HG02970 (cell line): ENCODE measurements around the gene TRIM44.
"Not testable (repeated sequence)": the region's sequence is repeated elsewhere in the genome, so short reads cannot be mapped to it uniquely, and the experiment has no call there.

Source experiments
- ATAC-seq: cut with Tn5 transposase; IDR thresholded peaks from one replicate; pipeline ENCODE4 v1.9.1; 2021; ENCODE audit warnings: mild to moderate bottlenecking, moderate library complexity, moderate number of reproducible peaks; ENCODE audit not compliant: unreplicated experiment, low FRiP score

Gene TRIM44

GRCh38 chr11:35714882-35715627 lies 52.5 kb downstream of the TRIM44 start:
- peak; percentile 91 for ATAC-seq

GRCh38 chr11:35715677-35716076 lies 53.1 kb downstream of the TRIM44 start:
- ATAC-seq = not testable (repeated sequence)

GRCh38 chr11:35717043-35717442 lies 54.5 kb downstream of the TRIM44 start:
- ATAC-seq = no peak

- no peak for ATAC-seq
Measured at GRCh38 chr11:35717520-35717919, 54.9 kb downstream of the TRIM44 start.

- no peak for ATAC-seq
Measured at GRCh38 chr11:35721651-35722282, 59.2 kb downstream of the TRIM44 start.

GRCh38 chr11:35722641-35723040 lies 60.1 kb downstream of the TRIM44 start:
- ATAC-seq = no peak

- ATAC-seq = no peak
Measured at GRCh38 chr11:35723493-35723892, 60.9 kb downstream of the TRIM44 start.

- peak; percentile 56 for ATAC-seq
Measured at GRCh38 chr11:35723913-35724312, 61.3 kb downstream of the TRIM44 start.

GRCh38 chr11:35725885-35726284 lies 63.3 kb downstream of the TRIM44 start:
- no peak for ATAC-seq

- ATAC-seq = no peak
Measured at GRCh38 chr11:35727140-35727539, 64.6 kb downstream of the TRIM44 start.

- ATAC-seq = no peak
Measured at GRCh38 chr11:35730254-35730653, 67.7 kb downstream of the TRIM44 start.

- no peak for ATAC-seq
Measured at GRCh38 chr11:35734669-35735410, 72.3 kb downstream of the TRIM44 start.

- ATAC-seq = no peak
Measured at GRCh38 chr11:35735411-35735810, 72.8 kb downstream of the TRIM44 start.

- no peak for ATAC-seq
Measured at GRCh38 chr11:35735903-35736302, 73.3 kb downstream of the TRIM44 start.

- no peak for ATAC-seq
Measured at GRCh38 chr11:35736952-35737351, 74.4 kb downstream of the TRIM44 start.

- ATAC-seq = no peak
Measured at GRCh38 chr11:35740061-35740799, 77.7 kb downstream of the TRIM44 start.

GRCh38 chr11:35742707-35743454 lies 80.3 kb downstream of the TRIM44 start:
- ATAC-seq = no peak

- no peak for ATAC-seq
Measured at GRCh38 chr11:35746356-35747153, 84.0 kb downstream of the TRIM44 start.

GRCh38 chr11:35747668-35748067 lies 85.1 kb downstream of the TRIM44 start:
- ATAC-seq = no peak
